HepG2 (cell line): Measurements from ENCODE around the gene TLK1. TPM values are rescaled to one million over a fixed set of nuclear protein-coding genes. Genes with fewer than 3 reads are reported as not detected.

Experiments used
- ATAC-seq: fragments of 200-7000 bp; cut with Tn5 transposase; 3 replicates; pipeline ENCODE4 v1.9.1; 2020; ENCODE audit warnings: mild to moderate bottlenecking, moderate library complexity
- BruUV-seq: library from RNA; stranded (reverse); fragments of 400-500 nt; replicated peaks from 2 replicates; lab custom pipeline; 2021; lab: Mats Ljungman, UMichigan
- CTCF ChIA-PET: fragments of 300-600 bp; formaldehyde crosslinking; extraction: SDS; loops from one replicate; lab custom pipeline; 2021; ENCODE audit warnings: low total read pairs, inconsistent platforms, low intra/inter-chr PET ratio; lab: Yijun Ruan, JAX
- POLR2A ChIA-PET: fragments of 350-600 bp; sonication (Branson Sonifier 250); formaldehyde crosslinking; loops from one replicate; lab custom pipeline; 2020; ENCODE audit warnings: antibody characterized with exemption, inconsistent platforms; lab: Yijun Ruan, JAX
- DNase-seq: peaks from one replicate; pipeline ENCODE4 v3.0.0-alpha.2; 2015; ENCODE audit warnings: low spot score
- FAIRE-seq: peaks from 3 replicates; lab custom pipeline; 2011; peaks lifted over from hg19 to GRCh38; lab: Jason Lieb, UNC
- H2AFZ ChIP-seq: one replicate; pipeline ENCODE4 v1.6.1; 2011; ENCODE audit warnings: low read length, inconsistent platforms
- H3K27ac ChIP-seq: fragments of 300-600 bp; 3 replicates; pipeline ENCODE4 v1.8.0; 2011; ENCODE audit warnings: mixed run types, mild to moderate bottlenecking, mixed read lengths, low read length, inconsistent platforms; ENCODE audit not compliant: insufficient read depth; ENCODE audit errors: extremely low read length
- H3K27me3 ChIP-seq, 2 experiments: fragments of 200-600 bp in 1 of 2; 2 replicates in 1 of 2; 3 replicates in 1 of 2; pipeline versions ENCODE4 v1.6.0 to v1.8.0; 2011; ENCODE audit warnings: low read length in 2 of 2, mild to moderate bottlenecking in 2 of 2, moderate library complexity in 2 of 2, inconsistent platforms in 1 of 2; ENCODE audit not compliant: insufficient read depth in 2 of 2, control insufficient read depth in 1 of 2
- H3K36me3 ChIP-seq, 2 experiments: fragments of 200-600 bp in 1 of 2; replicated peaks in 1 of 2; 2 replicates in 1 of 2; 3 replicates in 1 of 2; pipeline versions ENCODE4 v1.5.1 to v1.8.0; 2011; ENCODE audit warnings: low read length in 2 of 2, inconsistent platforms in 1 of 2; ENCODE audit not compliant: insufficient read depth in 2 of 2, control insufficient read depth in 1 of 2
- H3K4me1 ChIP-seq: 2 replicates; pipeline ENCODE4 v1.5.1; 2012; ENCODE audit warnings: low read length, inconsistent platforms; ENCODE audit not compliant: insufficient read depth
- H3K4me2 ChIP-seq: 2 replicates; pipeline ENCODE4 v1.6.0; 2011; ENCODE audit warnings: low read depth, low read length, inconsistent platforms
- H3K4me3 ChIP-seq, 3 experiments: fragments of 200-600 bp in 1 of 3; sonication (generic), shearing (Covaris generic) in 1 of 3; replicated peaks in 1 of 3; 2 replicates each; pipeline ENCODE4 v1.5.1; 2011 to 2016; ENCODE audit warnings: low read length in 3 of 3, inconsistent platforms in 2 of 3, low read depth in 2 of 3, mild to moderate bottlenecking in 2 of 3, control low read depth in 1 of 3, mixed read lengths in 1 of 3; ENCODE audit not compliant: insufficient read depth in 1 of 3
- H3K79me2 ChIP-seq: one replicate; pipeline ENCODE4 v1.6.1; 2011; ENCODE audit warnings: low read length, inconsistent platforms; ENCODE audit not compliant: insufficient read depth
- H3K9ac ChIP-seq: 2 replicates; pipeline ENCODE4 v1.6.0; 2011; ENCODE audit warnings: mild to moderate bottlenecking, low read depth, low read length, inconsistent platforms; ENCODE audit not compliant: insufficient read depth
- H3K9me3 ChIP-seq: 2 replicates; pipeline ENCODE4 v1.5.1; 2012; ENCODE audit warnings: mild to moderate bottlenecking, low read length
- H4K20me1 ChIP-seq: 2 replicates; pipeline ENCODE4 v1.6.0; 2011; ENCODE audit warnings: inconsistent platforms, mild to moderate bottlenecking, low read length, moderate library complexity; ENCODE audit not compliant: insufficient read depth
- POLR2A ChIP-seq, 2 experiments: IDR thresholded peaks; 2 replicates each; pipeline ENCODE4 v1.6.1; 2011; ENCODE audit warnings: low read depth in 2 of 2, low read length in 2 of 2, mild to moderate bottlenecking in 1 of 2, moderate library complexity in 1 of 2; ENCODE audit not compliant: insufficient read depth in 1 of 2
- SIN3A ChIP-seq: IDR thresholded peaks from 2 replicates; pipeline ENCODE4 v1.6.1; 2011; ENCODE audit warnings: low read depth, mild to moderate bottlenecking, control low read depth, low read length, borderline replicate concordance
- TBP ChIP-seq: sonication (generic); formaldehyde crosslinking; IDR thresholded peaks from 2 replicates; pipeline ENCODE4 v1.5.0; 2020; ENCODE audit warnings: missing genetic modification reagents
- ZNF121 ChIP-seq: sonication (generic); formaldehyde crosslinking; IDR thresholded peaks from 2 replicates; pipeline ENCODE4 v1.5.0; 2020; ENCODE audit warnings: mild to moderate bottlenecking, missing genetic modification reagents
- ZNF550 ChIP-seq: sonication (generic); formaldehyde crosslinking; IDR thresholded peaks from 2 replicates; pipeline ENCODE4 v1.4.0; 2020; ENCODE audit warnings: mild to moderate bottlenecking, missing genetic modification reagents, borderline replicate concordance
- WGBS: methylation state at CpG from one replicate; pipeline ENCODE4 v1.1.6; 2017; ENCODE audit warnings: low lambda C conversion rate; 5-methylcytosine and 5-hydroxymethylcytosine counted together
- in situ Hi-C: cut with HindIII; loops from 2 replicates; pipeline ENCODE4 v1.10.0; 2017; ENCODE audit warnings: low pct_unique_long_range_greater_than_20kb; ENCODE audit not compliant: extremely low pct_ligation_motif_present
- intact Hi-C: fragments of 100-400 bp; cut with micrococcal nuclease; formaldehyde crosslinking; loops from one replicate; pipeline ENCODE4 v1.10.0; 2022; ENCODE audit not compliant: unreplicated experiment
- polyA plus RNA-seq, 8 experiments: library from polyadenylated mRNA; depleted of rRNA in 3 of 8; stranded (reverse) in 7 of 8; unstranded in 1 of 8; fragments of >200 nt; fragmentation: Illumina TruSeq in 4 of 8; extraction: Trizol in 4 of 8; gene quantifications; 2 replicates each; pipeline versions ENCODE4 v1.2.1 to v1.2.3, GENCODE V29; 2011 to 2016; ENCODE audit warnings: low read depth in 4 of 8, missing spikeins in 1 of 8, mixed read lengths in 1 of 8; ENCODE audit not compliant: insufficient read depth in 1 of 8
- total RNA-seq, 5 experiments: library from RNA; depleted of rRNA; stranded (reverse); fragments of >200 nt; fragmentation: Illumina TruSeq; extraction: Trizol; gene quantifications; 2 replicates each; pipeline ENCODE4 v1.2.3, GENCODE V29; 2016; ENCODE audit warnings: low read depth in 1 of 5

Gene TLK1
- total and polyA plus RNA-seq, 2 of the 13 experiments (the other 11 are each of a cell fraction or from before 2014, with no cell fraction given): 16.8 to 28.7 TPM

GRCh38 chr2:170999654-171000053, 161.0 kb downstream of the TLK1 start:
- no peaks in the 10 kb centered on the region for H3K9me3 ChIP-seq
- no TSS peak for BruUV-seq
- H3K36me3 ChIP-seq: peaks cover 13 to 66% of the 10 kb centered on the region in 2 experiments
- no peaks in the 10 kb centered on the region for H3K27me3 ChIP-seq
- H3K27ac ChIP-seq: no peak overlapping the region
- intact Hi-C loops: no loop called here
- ChIA-PET CTCF (no interaction called here), POLR2A (no interaction called here)
- H3K4me1 ChIP-seq: no peaks in the 10 kb centered on the region
- WGBS: 99% methylated on average over 6 of the region's 6 CpGs
- in situ Hi-C loops: no loop called here
- no peak overlapping the region for H3K4me2 ChIP-seq
- H3K9ac ChIP-seq: no peak overlapping the region
- ATAC-seq: no peak
- no peak overlapping the region for H2AFZ ChIP-seq
- H3K79me2 ChIP-seq: no peaks in the 10 kb centered on the region
- no peak overlapping the region for H3K4me3 ChIP-seq
- no peak for FAIRE-seq
- H4K20me1 ChIP-seq: no peaks in the 10 kb centered on the region
- DNase-seq: no peak
- TF ChIP-seq ZNF121 (CRISPR knock-in tag) (peak; percentile 52; the same call in 1 of the 2 replicates), POLR2A (IDR thresholded peaks at IDR 0.05; ENCODE audit: insufficient read depth in 1 of 2, low read depth in 2 of 2, low read length in 2 of 2) (no peak)

GRCh38 chr2:170997893-170998597, 162.6 kb downstream of the TLK1 start:
- Histone ChIP-seq H3K36me3 (peaks cover 20 to 67% of the 10 kb centered on the region in 2 experiments), H3K79me2 (no peaks in the 10 kb centered on the region), H3K9ac (no peak overlapping the region), H3K27me3 (no peaks in the 10 kb centered on the region), H3K4me2 (no peak overlapping the region), H3K27ac (no peak overlapping the region), H3K4me1 (no peaks in the 10 kb centered on the region), H3K9me3 (no peaks in the 10 kb centered on the region), H4K20me1 (no peaks in the 10 kb centered on the region), H3K4me3 (no peak overlapping the region), H2AFZ (no peak overlapping the region)
- no peak for ATAC-seq
- WGBS: 90% methylated on average over 5 of the region's 5 CpGs
- FAIRE-seq: no peak
- intact Hi-C loops (no loop called here), in situ Hi-C loops (no loop called here)
- BruUV-seq: no TSS peak
- ChIA-PET CTCF (no interaction called here), POLR2A (no interaction called here)
- TF ChIP-seq ZNF550 (CRISPR knock-in tag): no peak
- no peak for TF ChIP-seq SIN3A
- TF ChIP-seq TBP: no peak
- no peak for DNase-seq
